ENCODE results near the gene U2AF1.
"Not testable (repeated sequence)": the region's sequence is repeated elsewhere in the genome, so short reads cannot be mapped to it uniquely, and the experiment has no call there.

DNA sequence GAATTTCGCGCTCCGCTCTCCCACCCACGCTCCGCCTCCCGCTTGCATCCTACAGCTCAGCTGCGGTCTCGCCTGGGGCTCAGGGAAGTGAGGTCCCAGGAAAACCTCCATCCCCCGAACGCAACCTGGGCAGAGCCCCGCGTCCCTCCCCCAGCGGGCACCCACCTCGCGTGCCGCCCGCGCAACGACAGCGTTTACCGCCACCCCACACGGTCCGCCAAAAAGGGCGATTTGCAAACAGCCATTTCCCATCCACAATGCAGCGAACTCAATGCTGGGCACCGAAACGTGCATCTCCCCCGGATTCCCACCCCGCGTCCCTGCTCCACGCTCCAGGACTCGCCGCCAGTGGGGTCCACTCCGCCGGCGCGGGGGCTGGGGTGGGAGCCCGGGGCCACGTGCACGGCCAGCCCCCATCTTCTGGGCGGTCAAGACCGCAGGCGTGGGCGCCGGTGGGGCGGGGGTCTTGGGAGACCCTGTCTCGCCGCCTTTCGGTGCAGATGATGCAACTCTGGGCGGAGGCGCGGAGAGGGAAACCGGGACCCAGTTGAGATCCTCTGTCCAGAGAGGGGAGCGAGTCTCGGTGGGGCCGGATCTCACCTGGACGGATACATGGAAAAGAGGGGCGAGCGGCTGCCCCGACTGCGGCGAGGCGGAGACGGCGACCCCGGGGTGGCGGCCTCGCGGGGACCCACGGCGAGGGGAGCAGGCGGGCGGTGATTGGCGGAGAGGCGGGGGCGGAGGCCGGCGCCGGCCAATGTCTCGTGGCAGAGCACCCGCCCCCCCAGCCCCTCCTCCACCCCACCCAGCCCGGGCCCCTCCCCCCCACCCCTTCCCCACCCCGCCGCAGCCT is 32.0 kb downstream of the U2AF1 start, which contains the start of gene CBS:
- TF ChIP-seq, protein P1, sequence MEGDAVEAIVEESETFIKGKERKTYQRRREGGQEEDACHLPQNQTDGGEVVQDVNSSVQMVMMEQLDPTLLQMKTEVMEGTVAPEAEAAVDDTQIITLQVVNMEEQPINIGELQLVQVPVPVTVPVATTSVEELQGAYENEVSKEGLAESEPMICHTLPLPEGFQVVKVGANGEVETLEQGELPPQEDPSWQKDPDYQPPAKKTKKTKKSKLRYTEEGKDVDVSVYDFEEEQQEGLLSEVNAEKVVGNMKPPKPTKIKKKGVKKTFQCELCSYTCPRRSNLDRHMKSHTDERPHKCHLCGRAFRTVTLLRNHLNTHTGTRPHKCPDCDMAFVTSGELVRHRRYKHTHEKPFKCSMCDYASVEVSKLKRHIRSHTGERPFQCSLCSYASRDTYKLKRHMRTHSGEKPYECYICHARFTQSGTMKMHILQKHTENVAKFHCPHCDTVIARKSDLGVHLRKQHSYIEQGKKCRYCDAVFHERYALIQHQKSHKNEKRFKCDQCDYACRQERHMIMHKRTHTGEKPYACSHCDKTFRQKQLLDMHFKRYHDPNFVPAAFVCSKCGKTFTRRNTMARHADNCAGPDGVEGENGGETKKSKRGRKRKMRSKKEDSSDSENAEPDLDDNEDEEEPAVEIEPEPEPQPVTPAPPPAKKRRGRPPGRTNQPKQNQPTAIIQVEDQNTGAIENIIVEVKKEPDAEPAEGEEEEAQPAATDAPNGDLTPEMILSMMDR (conservative IDR thresholded peaks at IDR 0.05 in 1 of 2, IDR thresholded peaks at IDR 0.05 in 1 of 2; ENCODE audit: low read depth in 1 of 2, low read length in 2 of 2), result not testable (repeated sequence)
- TF ChIP-seq EZH2 (IDR thresholded peaks at IDR 0.05; ENCODE audit: low read length, missing control alignments), result not testable (repeated sequence)

Measured in fibroblast of lung (primary cell).